Adrenal gland (tissue), 12 donors: Measurements from ENCODE around the gene CXCR5. TPM values are rescaled to one million over a fixed set of nuclear protein-coding genes. Genes with fewer than 3 reads are reported as not detected.
A peak's percentile ranks its signal among the peaks of the same experiment; 100 is the strongest.

Experiments used
- DNase-seq, 7 donors: peaks; one replicate each; pipeline ENCODE4 v3.0.0-alpha.2; 2019 to 2020
- H3K27ac ChIP-seq, 5 donors: fragments of 200-600 bp; sonication (generic) in 4 of 5; 1 replicate in 3 of 5; 2 replicates in 2 of 5; pipeline versions ENCODE4 v1.5.1 to v1.8.0; 2016 to 2020; ENCODE audit warnings: mild to moderate bottlenecking in 1 of 5
- H3K27me3 ChIP-seq: fragments of 200-600 bp; 2 replicates; pipeline ENCODE4 v1.8.0; 2021
- H3K36me3 ChIP-seq, 2 donors: fragments of 200-600 bp; replicated peaks in 1 of 2; 1 replicate in 1 of 2; 2 replicates in 1 of 2; pipeline versions ENCODE4 v1.5.1 to v1.8.0; 2018 to 2022
- H3K4me1 ChIP-seq, 2 donors: fragments of 200-600 bp; replicated peaks in 1 of 2; 1 replicate in 1 of 2; 2 replicates in 1 of 2; pipeline versions ENCODE4 v1.5.1 to v1.8.0; 2018 to 2021
- H3K4me3 ChIP-seq, 4 donors: fragments of 200-600 bp; sonication (generic) in 3 of 4; one replicate each; pipeline ENCODE4 v1.5.1; 2016 to 2018
- H3K9me3 ChIP-seq, 3 donors: fragments of 200-600 bp; sonication (generic) in 1 of 3; replicated peaks in 1 of 3; 1 replicate in 2 of 3; 2 replicates in 1 of 3; pipeline versions ENCODE4 v1.5.1 to v1.8.0; 2016 to 2021
- POLR2A ChIP-seq, 2 donors: fragments of 450-650 bp; IDR thresholded peaks; one replicate each; pipeline ENCODE4 v1.6.1; 2017; ENCODE audit warnings: antibody characterized with exemption in 2 of 2, mild to moderate bottlenecking in 2 of 2, moderate library complexity in 1 of 2
- WGBS, 4 donors: extraction: QIAGEN DNeasy Blood & Tissue Kit in 2 of 4; methylation state at CpG; one replicate each; pipeline versions ENCODE4 v1.1.5 to v1.1.7; 2013 to 2017; 5-methylcytosine and 5-hydroxymethylcytosine counted together
- intact Hi-C, 2 donors: fragments of 100-400 bp; cut with DNase I; formaldehyde crosslinking; loops; one replicate each; pipeline versions ENCODE4 v1.14.1 to v1.15.0; 2022 to 2023
- polyA plus RNA-seq, 3 donors: library from polyadenylated mRNA; stranded (reverse); fragments of 200-250 nt in 2 of 3; fragments of 350-450 nt in 1 of 3; fragmentation: Illumina TruSeq in 1 of 3; extraction: RNeasy Lipid Tissue Mini Kit (QIAGEN cat#74804) in 1 of 3; gene quantifications; one replicate each; pipeline ENCODE4 v1.2.3, GENCODE V29; 2013 to 2014
- total RNA-seq, 9 donors: library from RNA; depleted of rRNA in 4 of 9; stranded (reverse); fragments of >200 nt in 4 of 9; fragments of 120-200 nt in 1 of 9; fragmentation: NEBNext Ultra II Directional in 1 of 9; extraction: Animal tissue kit (Norgen Biotek cat#: 25700) in 1 of 9; gene quantifications; one replicate each; pipeline versions ENCODE4 v1.1.0 to v1.2.4, GENCODE V29; 2013 to 2023
- TF ChIP-seq, protein P1 (sequence below), 6 experiments: fragments of 450-650 bp in 4 of 6; fragments of 200-600 bp in 2 of 6; sonication (generic) in 1 of 6; IDR thresholded peaks; 1 replicate in 5 of 6; 2 replicates in 1 of 6; pipeline versions ENCODE4 v1.5.1 to v1.8.0; 2016 to 2021; ENCODE audit warnings: antibody characterized with exemption in 6 of 6, mild to moderate bottlenecking in 2 of 6, moderate library complexity in 1 of 6
- donor health status: healthy with polysubstance abuse.
- donor health status: Bipolar disorder and iron deficiency.
- donor health status: DM: yes; HTN: yes; CAD: no.
- donor health status: DM: no; HTN: no; CAD: no.
- donor health status: DM: no; HTN: no; CAD: no.
- donor health status: DM: yes; HTN: yes; CAD: no.

Gene CXCR5
- total and polyA plus RNA-seq, 12 donors, result 0.04 to 0.27 (median 0.14) TPM; not detected in 6

DNA sequence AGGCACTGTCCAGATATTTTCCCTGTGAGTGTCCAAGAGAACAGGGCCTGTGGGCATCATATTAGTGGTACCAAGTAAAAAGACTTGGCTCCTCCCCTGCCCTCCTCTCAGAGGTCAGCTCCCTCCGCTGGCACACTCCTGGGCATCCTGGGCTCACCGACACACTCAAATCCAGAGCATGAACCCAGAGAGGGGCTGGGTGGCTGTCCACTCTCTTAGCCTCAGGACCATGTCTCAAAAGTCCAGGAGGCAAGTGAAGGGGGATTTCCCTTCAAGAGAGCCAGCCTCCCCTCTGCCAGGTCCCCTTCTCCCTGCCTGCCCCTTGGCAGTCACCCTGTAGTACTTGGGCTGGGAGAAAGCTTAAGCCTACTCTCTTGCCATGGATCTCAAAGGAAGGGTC, 31.7 kb downstream of the CXCR5 start:
- H3K9me3 ChIP-seq, result no peaks in the 10 kb centered on the region
- intact Hi-C loops, result no loop called here
- TF ChIP-seq, protein P1, sequence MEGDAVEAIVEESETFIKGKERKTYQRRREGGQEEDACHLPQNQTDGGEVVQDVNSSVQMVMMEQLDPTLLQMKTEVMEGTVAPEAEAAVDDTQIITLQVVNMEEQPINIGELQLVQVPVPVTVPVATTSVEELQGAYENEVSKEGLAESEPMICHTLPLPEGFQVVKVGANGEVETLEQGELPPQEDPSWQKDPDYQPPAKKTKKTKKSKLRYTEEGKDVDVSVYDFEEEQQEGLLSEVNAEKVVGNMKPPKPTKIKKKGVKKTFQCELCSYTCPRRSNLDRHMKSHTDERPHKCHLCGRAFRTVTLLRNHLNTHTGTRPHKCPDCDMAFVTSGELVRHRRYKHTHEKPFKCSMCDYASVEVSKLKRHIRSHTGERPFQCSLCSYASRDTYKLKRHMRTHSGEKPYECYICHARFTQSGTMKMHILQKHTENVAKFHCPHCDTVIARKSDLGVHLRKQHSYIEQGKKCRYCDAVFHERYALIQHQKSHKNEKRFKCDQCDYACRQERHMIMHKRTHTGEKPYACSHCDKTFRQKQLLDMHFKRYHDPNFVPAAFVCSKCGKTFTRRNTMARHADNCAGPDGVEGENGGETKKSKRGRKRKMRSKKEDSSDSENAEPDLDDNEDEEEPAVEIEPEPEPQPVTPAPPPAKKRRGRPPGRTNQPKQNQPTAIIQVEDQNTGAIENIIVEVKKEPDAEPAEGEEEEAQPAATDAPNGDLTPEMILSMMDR (IDR thresholded peaks at IDR 0.05), result no peak
- H3K27me3 ChIP-seq, result no peaks in the 10 kb centered on the region
- peak overlapping the region; percentile 18 to 98 (median 92) for H3K27ac ChIP-seq
- H3K4me3 ChIP-seq, result no peak overlapping the region
- peaks cover 97 to 98% of the 10 kb centered on the region in 2 donors for H3K4me1 ChIP-seq
- peak in 1 of 7 donors; percentile 8 for DNase-seq
- WGBS, 4 donors, result 50 to 81% (median 73%) methylated on average over 1 to 2 of the region's 2 CpGs
- H3K36me3 ChIP-seq, result no peaks in the 10 kb centered on the region

DNA sequence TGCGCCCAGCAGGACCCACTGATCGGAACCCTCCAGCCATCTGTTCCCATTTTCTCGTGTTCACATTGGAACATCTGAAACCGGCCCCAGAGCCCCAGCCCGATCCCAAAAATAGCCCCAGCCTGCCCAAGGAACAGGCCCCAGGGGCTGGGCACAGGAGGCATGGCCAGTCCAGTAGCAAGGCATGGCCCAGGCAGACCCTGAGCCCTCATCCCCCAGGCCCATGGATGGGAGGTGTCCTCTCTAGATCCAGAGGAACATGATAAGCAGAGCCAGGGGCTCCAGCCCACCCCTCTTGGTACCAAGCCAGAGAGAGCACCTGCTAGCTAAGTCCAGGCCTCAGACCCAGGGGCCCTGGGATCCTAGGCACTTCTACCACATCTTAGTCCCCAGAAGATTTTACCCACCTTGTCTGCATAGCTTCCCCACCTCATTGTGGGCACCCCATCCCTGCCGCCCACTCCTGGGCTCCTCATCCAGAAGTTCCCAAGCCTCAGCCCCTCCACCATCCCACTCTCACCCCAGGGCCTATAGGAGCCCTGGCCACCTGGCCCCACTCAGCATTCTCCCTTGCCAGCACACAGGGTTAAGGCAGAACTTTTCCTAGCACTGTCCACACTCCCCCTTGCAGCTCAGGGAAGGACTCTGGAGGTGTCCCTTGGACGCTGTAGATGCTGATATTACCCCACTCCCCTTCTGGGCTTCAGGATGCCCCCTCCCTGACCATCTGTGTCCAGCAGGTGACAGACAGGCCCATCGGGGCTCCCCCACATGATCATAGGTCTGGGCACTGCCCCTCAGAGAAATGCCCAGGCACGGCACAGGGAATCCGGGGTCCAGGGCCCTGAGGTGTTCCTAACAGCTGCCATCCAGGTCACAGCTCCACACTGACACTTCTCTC, 32.5 kb downstream of the CXCR5 start:
- Histone ChIP-seq H3K36me3 (no peaks in the 10 kb centered on the region), H3K4me1 (peaks cover 98% of the 10 kb centered on the region in 2 donors), H3K9me3 (no peaks in the 10 kb centered on the region), H3K27ac (peak overlapping the region; percentile 87 to 98 (median 92)), H3K27me3 (no peaks in the 10 kb centered on the region), H3K4me3 (peak overlapping the region in 1 of 4 donors; percentile 6)
- DNase-seq, result peak in 2 of 7 donors; percentile 15 to 37
- TF ChIP-seq, protein P1 (IDR thresholded peaks at IDR 0.05), result no peak
- no peak for TF ChIP-seq POLR2A (IDR thresholded peaks at IDR 0.05)
- 32 to 42% (median 41%) methylated on average over 7 to 10 of the region's 10 CpGs for WGBS, 4 donors
- intact Hi-C loops, result no loop called here

DNA sequence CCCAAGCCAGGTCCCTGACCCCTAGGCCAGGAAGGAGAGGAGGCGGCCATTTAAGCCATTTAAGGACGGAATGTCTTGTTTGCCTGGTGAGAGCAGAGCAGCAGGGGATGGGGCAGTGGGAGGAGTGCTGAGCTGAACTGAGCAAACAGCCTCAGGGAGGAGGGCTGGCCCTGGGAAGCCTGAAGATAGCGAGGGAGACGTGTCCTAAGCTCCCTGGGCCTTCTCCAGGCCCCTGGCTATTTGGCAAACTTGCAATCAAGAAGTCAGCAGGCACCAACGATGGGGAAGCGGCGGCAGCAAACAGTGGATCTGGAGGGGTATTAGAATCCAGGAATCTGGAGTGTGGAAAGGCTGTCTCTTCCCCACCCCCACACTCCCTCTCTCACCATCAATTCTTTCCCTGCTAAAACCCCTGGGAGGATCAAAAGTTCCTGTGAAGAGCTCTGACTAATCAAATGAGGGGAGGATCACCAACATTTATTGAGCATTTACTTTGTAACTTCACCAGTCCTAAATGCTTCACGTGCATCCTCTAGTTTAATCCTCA, 33.2 kb downstream of the CXCR5 start:
- no peaks in the 10 kb centered on the region for H3K27me3 ChIP-seq
- WGBS, 4 donors, result 16 to 23% (median 19%) methylated on average over 7 to 8 of the region's 8 CpGs
- H3K27ac ChIP-seq, result peak overlapping the region; percentile 87 to 98 (median 92)
- peaks cover 97 to 98% of the 10 kb centered on the region in 2 donors for H3K4me1 ChIP-seq
- no peaks in the 10 kb centered on the region for H3K36me3 ChIP-seq
- no peaks in the 10 kb centered on the region for H3K9me3 ChIP-seq
- DNase-seq, result peak; percentile 51 to 89 (median 81)
- TF ChIP-seq POLR2A (IDR thresholded peaks at IDR 0.05), result peak in 1 of 2 donors; percentile 40
- TF ChIP-seq, protein P1 (IDR thresholded peaks at IDR 0.05), result no peak
- intact Hi-C loops, result no loop called here
- peak overlapping the region in 1 of 4 donors; percentile 6 for H3K4me3 ChIP-seq

- 6 to 19% (median 8%) methylated on average over 8 to 13 of the region's 13 CpGs for WGBS, 4 donors
- intact Hi-C loops, result no loop called here
- peak; percentile 58 to 91 (median 84) for DNase-seq
- no peaks in the 10 kb centered on the region for H3K9me3 ChIP-seq
- no peaks in the 10 kb centered on the region for H3K36me3 ChIP-seq
- H3K27me3 ChIP-seq, result no peaks in the 10 kb centered on the region
- H3K27ac ChIP-seq, result peak overlapping the region; percentile 87 to 98 (median 92)
- peak overlapping the region in 1 of 4 donors; percentile 89 for H3K4me3 ChIP-seq
- H3K4me1 ChIP-seq, result peaks cover 95 to 98% of the 10 kb centered on the region in 2 donors
- peak in 1 of 2 donors; percentile 23 for TF ChIP-seq POLR2A (IDR thresholded peaks at IDR 0.05)
- TF ChIP-seq, protein P1 (IDR thresholded peaks at IDR 0.05), result no peak
Measured at GRCh38 chr11:118917481-118918127, 33.9 kb downstream of the CXCR5 start.
